ENCODE measurements around the gene CHSY1.

CHSY1 gene

GRCh38 chr15:101250341-101250831, 1.5 kb downstream of the CHSY1 start:
- DNase-seq (ENCODE audit: low read depth, low spot score): peak; percentile 31
- H3K4me3 ChIP-seq (ENCODE audit: low read depth, low read length): peak overlapping the region; percentile 72
- ChIA-PET POLR2A (interaction anchor here (1.4 kb wide), 1 partner anchor 48 kb away, joined by 3 read pairs; no protein-coding TSS in a partner anchor), CTCF (interaction anchor here (0.6 to 11.9 kb wide), 6 partner anchors 19 to 235 kb away, joined by 3 to 278 read pairs (median 6); no protein-coding TSS in a partner anchor)
- TF ChIP-seq, protein P1, sequence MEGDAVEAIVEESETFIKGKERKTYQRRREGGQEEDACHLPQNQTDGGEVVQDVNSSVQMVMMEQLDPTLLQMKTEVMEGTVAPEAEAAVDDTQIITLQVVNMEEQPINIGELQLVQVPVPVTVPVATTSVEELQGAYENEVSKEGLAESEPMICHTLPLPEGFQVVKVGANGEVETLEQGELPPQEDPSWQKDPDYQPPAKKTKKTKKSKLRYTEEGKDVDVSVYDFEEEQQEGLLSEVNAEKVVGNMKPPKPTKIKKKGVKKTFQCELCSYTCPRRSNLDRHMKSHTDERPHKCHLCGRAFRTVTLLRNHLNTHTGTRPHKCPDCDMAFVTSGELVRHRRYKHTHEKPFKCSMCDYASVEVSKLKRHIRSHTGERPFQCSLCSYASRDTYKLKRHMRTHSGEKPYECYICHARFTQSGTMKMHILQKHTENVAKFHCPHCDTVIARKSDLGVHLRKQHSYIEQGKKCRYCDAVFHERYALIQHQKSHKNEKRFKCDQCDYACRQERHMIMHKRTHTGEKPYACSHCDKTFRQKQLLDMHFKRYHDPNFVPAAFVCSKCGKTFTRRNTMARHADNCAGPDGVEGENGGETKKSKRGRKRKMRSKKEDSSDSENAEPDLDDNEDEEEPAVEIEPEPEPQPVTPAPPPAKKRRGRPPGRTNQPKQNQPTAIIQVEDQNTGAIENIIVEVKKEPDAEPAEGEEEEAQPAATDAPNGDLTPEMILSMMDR (IDR thresholded peaks at IDR 0.05; ENCODE audit: insufficient read depth, low read length, missing control alignments): no peak

DNA sequence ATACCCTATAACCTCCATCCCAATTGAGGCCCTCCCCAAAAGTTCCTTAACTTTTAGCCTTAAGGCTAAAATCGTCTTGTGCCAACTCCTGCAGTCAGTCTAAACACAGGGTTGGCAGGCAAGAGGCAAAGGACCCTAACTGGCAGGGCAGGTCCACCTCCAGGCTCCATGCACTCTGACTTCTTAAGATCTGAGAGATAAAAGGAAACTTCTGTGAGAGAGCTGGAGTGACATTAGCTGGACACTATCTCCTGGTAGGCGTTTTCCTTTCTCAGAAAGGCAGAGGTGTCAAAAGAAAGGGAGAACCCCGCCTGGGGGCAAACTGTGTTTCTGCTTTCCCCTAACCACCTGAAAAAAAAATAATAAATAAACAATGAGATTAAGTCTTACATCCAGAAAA, 3.6 kb downstream of the CHSY1 start:
- TF ChIP-seq, protein P1 (IDR thresholded peaks at IDR 0.05; ENCODE audit: insufficient read depth, low read length, missing control alignments): no peak
- H3K4me3 ChIP-seq (ENCODE audit: low read depth, low read length): no peak overlapping the region
- DNase-seq (ENCODE audit: low read depth, low spot score): no peak
- ChIA-PET CTCF (interaction anchor here (0.7 to 11.9 kb wide), 5 partner anchors 8 to 255 kb away, joined by 3 to 278 read pairs (median 4); no protein-coding TSS in a partner anchor), POLR2A (no interaction called here)

DNA sequence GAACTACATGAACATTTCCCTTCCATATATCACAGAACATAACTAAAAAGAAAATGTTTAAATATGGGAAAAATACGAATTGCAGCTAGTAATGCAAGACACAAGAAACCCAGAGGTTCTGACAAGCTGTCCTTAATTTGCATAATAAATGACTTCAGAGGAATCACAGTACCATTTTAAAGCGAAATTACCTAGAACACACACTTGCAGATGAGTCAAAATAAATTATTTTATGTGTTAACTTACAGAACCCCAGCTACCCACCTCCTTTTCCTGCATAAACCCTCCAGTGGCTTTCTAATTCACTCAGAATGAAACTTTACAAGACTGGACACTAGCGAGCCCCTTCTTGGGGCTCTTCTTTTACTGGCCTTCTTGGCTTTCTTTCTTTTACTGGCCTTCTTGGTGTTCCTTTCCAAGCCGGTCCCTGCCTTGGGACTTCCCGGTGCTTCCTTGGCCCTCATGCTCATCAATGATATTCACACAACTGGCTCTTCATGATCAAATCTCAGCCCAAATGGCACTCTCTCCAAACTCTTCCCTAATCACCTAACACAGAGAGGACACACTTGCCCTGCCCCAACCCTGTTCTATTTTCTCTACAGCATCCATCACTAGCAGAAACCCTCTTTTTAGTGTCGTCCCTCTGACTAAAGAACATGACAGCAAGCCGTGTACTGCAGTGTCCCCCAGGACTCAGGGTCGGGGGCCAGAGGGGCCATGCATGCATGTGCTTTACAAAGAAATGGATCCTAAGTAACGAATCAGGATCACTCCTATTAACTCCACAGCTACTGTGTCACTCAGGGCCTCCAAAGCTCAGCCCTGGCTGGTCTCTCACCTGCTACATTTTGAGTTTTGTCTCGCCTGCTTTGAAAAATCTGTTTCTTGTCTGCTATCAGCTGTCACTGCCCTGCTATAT, 4.8 kb downstream of the CHSY1 start:
- H3K4me3 ChIP-seq (ENCODE audit: low read depth, low read length): no peak overlapping the region
- POLR2A ChIA-PET: no interaction called here
- TF ChIP-seq, protein P1 (IDR thresholded peaks at IDR 0.05; ENCODE audit: insufficient read depth, low read length, missing control alignments): no peak
- DNase-seq (ENCODE audit: low read depth, low spot score): no peak
- CTCF ChIA-PET: interaction anchor here (0.7 to 11.9 kb wide), 8 partner anchors 8 to 621 kb away, joined by 3 to 278 read pairs (median 4); no protein-coding TSS in a partner anchor

DNA sequence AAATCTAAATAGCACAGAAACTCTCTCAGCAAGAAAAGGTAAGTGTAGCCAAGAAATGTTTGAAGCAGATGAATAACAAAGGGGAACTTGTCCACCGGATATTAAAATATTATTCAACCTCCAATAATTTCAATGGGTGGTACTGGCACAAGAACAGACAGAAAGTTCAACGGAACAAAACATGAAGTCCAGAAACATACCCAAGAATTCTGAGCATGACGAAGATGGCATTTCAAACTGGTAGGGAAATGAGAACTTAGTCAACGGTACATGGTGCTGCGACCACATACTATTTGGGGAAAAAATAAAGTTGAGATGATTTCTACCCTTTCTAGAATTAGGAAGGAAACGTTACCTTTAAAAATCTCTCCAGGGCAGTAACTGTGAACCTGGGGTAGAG, 5.5 kb downstream of the CHSY1 start:
- TF ChIP-seq, protein P1 (IDR thresholded peaks at IDR 0.05; ENCODE audit: insufficient read depth, low read length, missing control alignments): no peak
- CTCF ChIA-PET: interaction anchor here (0.7 to 4.5 kb wide), 6 partner anchors 9 to 621 kb away, joined by 3 to 35 read pairs (median 4); no protein-coding TSS in a partner anchor

DNA sequence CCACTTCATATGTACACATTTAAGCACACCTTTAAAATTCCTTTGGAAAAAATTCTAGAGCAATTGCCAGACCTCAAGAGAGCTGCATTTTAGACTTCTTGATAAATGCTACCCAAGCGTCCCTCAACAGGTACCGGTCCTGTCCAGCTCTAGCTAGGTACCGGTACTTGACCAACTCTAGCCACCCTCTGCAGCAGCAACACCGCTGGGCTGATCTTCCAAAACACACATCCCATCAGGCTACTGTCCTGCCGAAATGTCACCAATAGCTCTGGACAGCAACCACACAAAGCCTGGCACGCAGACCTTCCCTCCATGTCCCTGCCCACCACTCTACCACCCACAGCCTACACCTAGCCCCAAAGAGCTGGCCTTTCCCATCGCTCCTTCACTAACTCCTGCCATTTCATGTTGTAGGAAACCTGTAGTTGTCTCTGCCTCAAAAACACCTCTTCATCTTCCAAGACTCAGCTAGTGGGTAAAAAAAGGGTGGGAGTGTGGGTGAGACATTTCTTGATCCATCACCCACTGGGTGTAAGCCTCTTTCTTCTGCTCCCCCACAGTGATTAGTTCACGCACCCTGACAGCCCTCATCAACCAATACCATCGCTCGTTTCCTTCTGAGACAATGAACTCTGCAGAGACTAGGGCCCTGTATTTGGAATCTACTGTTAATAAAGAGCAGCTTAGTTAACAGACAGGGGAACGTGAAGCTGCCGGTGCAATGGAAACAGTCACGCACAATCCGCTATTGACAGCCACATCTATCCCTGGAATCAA, 6.8 kb downstream of the CHSY1 start:
- ChIA-PET POLR2A (interaction anchor here (0.7 kb wide), 1 partner anchor 159 kb away, joined by 3 read pairs; no protein-coding TSS in a partner anchor), CTCF (interaction anchor here (1.0 to 4.5 kb wide), 8 partner anchors 8 to 237 kb away, joined by 3 to 35 read pairs (median 4); no protein-coding TSS in a partner anchor)
- TF ChIP-seq, protein P1 (IDR thresholded peaks at IDR 0.05; ENCODE audit: insufficient read depth, low read length, missing control alignments): no peak
- H3K4me3 ChIP-seq (ENCODE audit: low read depth, low read length): peak overlapping the region; percentile 13; the same call in 1 of the 2 replicates
- no peak for DNase-seq (ENCODE audit: low read depth, low spot score)

More for the DNA sequence above, 5.5 kb downstream of the CHSY1 start:
- no peak for DNase-seq (ENCODE audit: low read depth, low spot score)
- no peak overlapping the region for H3K4me3 ChIP-seq (ENCODE audit: low read depth, low read length)
- POLR2A ChIA-PET: no interaction called here
